HG03060 (cell line): ENCODE data around the gene GPR119.
"Not testable (repeated sequence)": the region's sequence is repeated elsewhere in the genome, so short reads cannot be mapped to it uniquely, and the experiment has no call there.

Experiments used
- ATAC-seq: cut with Tn5 transposase; IDR thresholded peaks from one replicate; pipeline ENCODE4 v1.9.1; 2021; ENCODE audit warnings: low read depth, moderate number of reproducible peaks; ENCODE audit not compliant: unreplicated experiment

The GPR119 gene

DNA sequence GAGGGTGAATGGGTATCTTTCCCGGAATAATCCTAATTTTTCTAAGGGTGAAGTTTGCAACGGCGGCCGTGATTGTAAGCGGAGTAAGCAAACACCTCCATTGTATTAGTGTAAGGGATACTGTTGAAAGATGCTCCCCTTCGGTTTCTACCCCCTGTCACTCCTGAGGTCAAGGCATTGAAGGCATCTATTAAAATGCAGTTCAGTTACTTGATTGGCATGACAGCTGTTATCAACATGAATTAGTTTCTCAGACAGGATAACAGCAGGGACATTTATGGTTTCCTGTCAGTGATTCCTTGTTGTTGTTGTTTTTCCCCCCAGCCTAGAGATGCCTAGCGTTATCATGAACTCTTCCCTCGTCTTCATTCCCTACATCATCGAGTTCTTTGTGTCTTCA lies 45.2 kb downstream of the GPR119 start:
- ATAC-seq: no peak

- ATAC-seq: peak; percentile 98
These were observed 45.9 kb downstream of the GPR119 start, which contains the start of gene SLC25A14 for GRCh38 chrX:130339408-130340222. TSS of gene SLC25A14 (plus strand) at chrX:130339919. CDS start at chrX:130340279, 360 bp downstream.

GRCh38 chrX:130338869-130339268 lies 46.6 kb downstream of the GPR119 start:
- ATAC-seq: not testable (repeated sequence)

DNA sequence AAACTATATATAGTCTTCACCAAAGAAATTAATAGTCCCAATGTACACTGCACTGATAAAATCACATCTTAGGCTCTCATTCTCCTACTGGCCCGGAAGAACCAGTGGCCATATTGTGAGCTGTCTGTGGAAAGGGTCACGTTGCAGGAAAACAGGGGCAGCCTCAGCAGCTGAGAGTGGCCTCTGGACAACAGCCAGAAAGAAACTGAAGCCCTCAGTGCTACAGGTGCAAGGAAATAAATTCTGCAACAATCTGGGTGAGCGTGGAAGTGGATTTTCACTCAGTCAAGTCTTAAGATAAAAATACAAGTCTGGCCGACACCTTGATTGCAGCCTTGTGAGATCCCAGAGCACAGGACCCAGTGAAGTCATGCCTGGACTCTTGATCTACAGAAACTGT lies 48.9 kb downstream of the GPR119 start:
- ATAC-seq: no peak
